HepG2 (cell line): ENCODE results near the gene TMBIM1. TPM values are rescaled to one million over a fixed set of nuclear protein-coding genes. Genes with fewer than 3 reads are reported as not detected.
A peak's percentile ranks its signal among the peaks of the same experiment; 100 is the strongest.

Source experiments
- AKNA ChIP-seq: sonication (generic); formaldehyde crosslinking; IDR thresholded peaks from 2 replicates; pipeline ENCODE4 v1.4.0; 2020; ENCODE audit warnings: missing genetic modification reagents, borderline replicate concordance
- MLLT10 ChIP-seq: sonication (generic); formaldehyde crosslinking; IDR thresholded peaks from 2 replicates; pipeline ENCODE4 v1.4.0; 2020; ENCODE audit warnings: missing genetic modification reagents
- RCOR2 ChIP-seq: IDR thresholded peaks from 2 replicates; pipeline ENCODE4 v1.6.1; 2016; ENCODE audit warnings: missing biosample characterization, missing genetic modification reagents
- ZBTB40 ChIP-seq, 2 experiments: fragments of 450-650 bp in 1 of 2; sonication (generic) in 1 of 2; formaldehyde crosslinking in 1 of 2; IDR thresholded peaks; 2 replicates each; pipeline versions ENCODE4 v1.6.1 to v1.8.0; 2016 to 2022; ENCODE audit warnings: antibody characterized with exemption in 1 of 2, mild to moderate bottlenecking in 1 of 2, missing genetic modification reagents in 1 of 2
- ZNF12 ChIP-seq: sonication (generic); formaldehyde crosslinking; IDR thresholded peaks from 2 replicates; pipeline ENCODE4 v1.5.0; 2020; ENCODE audit warnings: missing genetic modification reagents
- ZNF180 ChIP-seq: sonication (generic); formaldehyde crosslinking; IDR thresholded peaks from 2 replicates; pipeline ENCODE4 v1.4.0; 2020; ENCODE audit warnings: low read depth, missing genetic modification reagents, borderline replicate concordance
- ZNF230 ChIP-seq: sonication (generic); formaldehyde crosslinking; IDR thresholded peaks from 2 replicates; pipeline ENCODE4 v1.4.0; 2020; ENCODE audit warnings: mild to moderate bottlenecking, missing genetic modification reagents
- ZNF615 ChIP-seq: sonication (generic); formaldehyde crosslinking; IDR thresholded peaks from 2 replicates; pipeline ENCODE4 v1.5.0; 2020; ENCODE audit warnings: mild to moderate bottlenecking, missing genetic modification reagents, borderline replicate concordance
- ZNF747 ChIP-seq: sonication (generic); formaldehyde crosslinking; IDR thresholded peaks from 2 replicates; pipeline ENCODE4 v1.8.1; 2023; ENCODE audit warnings: missing genetic modification reagents, mild to moderate bottlenecking, borderline replicate concordance
- polyA plus RNA-seq, 8 experiments: library from polyadenylated mRNA; depleted of rRNA in 3 of 8; stranded (reverse) in 7 of 8; unstranded in 1 of 8; fragments of >200 nt; fragmentation: Illumina TruSeq in 4 of 8; extraction: Trizol in 4 of 8; gene quantifications; 2 replicates each; pipeline versions ENCODE4 v1.2.1 to v1.2.3, GENCODE V29; 2011 to 2016; ENCODE audit warnings: low read depth in 4 of 8, missing spikeins in 1 of 8, mixed read lengths in 1 of 8; ENCODE audit not compliant: insufficient read depth in 1 of 8
- total RNA-seq, 5 experiments: library from RNA; depleted of rRNA; stranded (reverse); fragments of >200 nt; fragmentation: Illumina TruSeq; extraction: Trizol; gene quantifications; 2 replicates each; pipeline ENCODE4 v1.2.3, GENCODE V29; 2016; ENCODE audit warnings: low read depth in 1 of 5
- TF ChIP-seq, protein P1 (sequence below), 2 experiments: fragments of 450-650 bp in 1 of 2; sonication (generic) in 1 of 2; formaldehyde crosslinking; IDR thresholded peaks; 2 replicates each; pipeline versions ENCODE4 v1.5.0 to v1.8.0; 2020 to 2022; ENCODE audit warnings: mild to moderate bottlenecking in 1 of 2, missing genetic modification reagents in 1 of 2
- TF ChIP-seq, protein P2 (sequence below): IDR thresholded peaks from 2 replicates; pipeline ENCODE4 v1.6.1; 2018; ENCODE audit warnings: missing genetic modification reagents

TMBIM1 gene
- total and polyA plus RNA-seq, 2 of the 13 experiments (the other 11 are each of a cell fraction or from before 2014, with no cell fraction given), result 127 to 139 TPM

GRCh38 chr2:218322768-218323525, 30.6 kb upstream of the TMBIM1 start (continued):
- TF ChIP-seq ZBTB40 (IDR thresholded peaks at IDR 0.05) (no peak), ZBTB40 (CRISPR knock-in tag; IDR thresholded peaks at IDR 0.05) (no peak; the same call in 1 of the 2 replicates), ZNF12 (CRISPR knock-in tag) (no peak), ZNF230 (CRISPR knock-in tag) (0 out of 2 replicates have a peak, but pooled peaks have one; percentile 25), AKNA (no peak), ZNF180 (no peak), RCOR2 (no peak), ZNF747 (CRISPR knock-in tag) (peak; percentile 81; the same call in 1 of the 2 replicates), ZNF615 (no peak), MLLT10 (CRISPR knock-in tag) (no peak)
- TF ChIP-seq, protein P1, sequence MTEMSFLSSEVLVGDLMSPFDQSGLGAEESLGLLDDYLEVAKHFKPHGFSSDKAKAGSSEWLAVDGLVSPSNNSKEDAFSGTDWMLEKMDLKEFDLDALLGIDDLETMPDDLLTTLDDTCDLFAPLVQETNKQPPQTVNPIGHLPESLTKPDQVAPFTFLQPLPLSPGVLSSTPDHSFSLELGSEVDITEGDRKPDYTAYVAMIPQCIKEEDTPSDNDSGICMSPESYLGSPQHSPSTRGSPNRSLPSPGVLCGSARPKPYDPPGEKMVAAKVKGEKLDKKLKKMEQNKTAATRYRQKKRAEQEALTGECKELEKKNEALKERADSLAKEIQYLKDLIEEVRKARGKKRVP (CRISPR knock-in tag; IDR thresholded peaks at IDR 0.05), result 0 out of 4 replicates have a peak, but pooled peaks of 1 of the 2 experiments have one; percentile 27
- TF ChIP-seq, protein P2, sequence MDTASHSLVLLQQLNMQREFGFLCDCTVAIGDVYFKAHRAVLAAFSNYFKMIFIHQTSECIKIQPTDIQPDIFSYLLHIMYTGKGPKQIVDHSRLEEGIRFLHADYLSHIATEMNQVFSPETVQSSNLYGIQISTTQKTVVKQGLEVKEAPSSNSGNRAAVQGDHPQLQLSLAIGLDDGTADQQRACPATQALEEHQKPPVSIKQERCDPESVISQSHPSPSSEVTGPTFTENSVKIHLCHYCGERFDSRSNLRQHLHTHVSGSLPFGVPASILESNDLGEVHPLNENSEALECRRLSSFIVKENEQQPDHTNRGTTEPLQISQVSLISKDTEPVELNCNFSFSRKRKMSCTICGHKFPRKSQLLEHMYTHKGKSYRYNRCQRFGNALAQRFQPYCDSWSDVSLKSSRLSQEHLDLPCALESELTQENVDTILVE, result peak; percentile 42; the same call in 1 of the 2 replicates
